Hypothalamus (tissue), 51 donors: ENCODE measurements around the gene TMEM184B.

Source experiments
- DNase-seq, 51 donors: peaks; one replicate each; lab custom pipeline; 2025; lab: John Stamatoyannopoulos, UW

Gene TMEM184B

DNA sequence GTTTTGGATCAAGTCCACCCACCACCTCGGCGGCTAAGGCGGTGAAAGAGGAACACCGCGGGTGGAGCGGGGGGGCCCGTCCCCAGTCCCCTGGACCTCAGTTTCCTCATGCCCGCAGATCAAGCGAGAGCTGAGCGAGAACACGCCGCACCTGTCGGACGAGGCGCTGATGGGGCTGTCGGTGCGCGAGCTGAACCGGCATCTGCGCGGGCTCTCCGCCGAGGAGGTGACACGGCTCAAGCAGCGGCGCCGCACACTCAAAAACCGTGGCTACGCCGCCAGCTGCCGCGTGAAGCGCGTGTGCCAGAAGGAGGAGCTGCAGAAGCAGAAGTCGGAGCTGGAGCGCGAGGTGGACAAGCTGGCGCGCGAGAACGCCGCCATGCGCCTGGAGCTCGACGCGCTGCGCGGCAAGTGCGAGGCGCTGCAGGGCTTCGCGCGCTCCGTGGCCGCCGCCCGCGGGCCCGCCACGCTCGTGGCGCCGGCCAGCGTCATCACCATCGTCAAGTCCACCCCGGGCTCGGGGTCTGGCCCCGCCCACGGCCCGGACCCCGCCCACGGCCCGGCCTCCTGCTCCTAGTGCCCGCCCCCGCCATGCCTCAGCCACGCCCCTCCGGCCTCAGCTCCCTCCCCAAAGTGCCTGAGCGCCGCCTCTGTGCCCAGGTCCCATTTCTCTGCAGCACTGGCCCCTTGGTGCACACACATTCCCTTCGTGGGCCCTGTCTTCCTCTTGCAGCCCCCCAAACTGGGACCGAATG lies 58.3 kb downstream of the TMEM184B start:
- DNase-seq: peak in 31 of 51 donors; percentile 32 to 75 (median 59)

DNA sequence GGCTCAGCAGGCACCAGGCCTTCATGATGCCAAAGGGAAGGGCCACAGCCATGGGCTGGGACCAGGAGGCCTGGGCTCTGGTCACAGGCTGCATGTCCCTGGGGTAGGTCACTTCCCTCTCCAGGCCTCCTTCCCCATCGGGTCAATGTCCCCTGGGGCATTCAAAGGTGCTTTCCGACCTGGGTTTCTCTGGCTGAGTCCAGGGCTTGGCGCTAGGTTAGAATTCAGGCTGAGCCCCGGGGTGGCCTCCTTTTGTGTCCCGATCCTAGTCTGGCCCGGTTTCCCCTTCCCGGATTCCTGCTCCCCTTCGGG lies 58.9 kb downstream of the TMEM184B start:
- no peak for DNase-seq

DNA sequence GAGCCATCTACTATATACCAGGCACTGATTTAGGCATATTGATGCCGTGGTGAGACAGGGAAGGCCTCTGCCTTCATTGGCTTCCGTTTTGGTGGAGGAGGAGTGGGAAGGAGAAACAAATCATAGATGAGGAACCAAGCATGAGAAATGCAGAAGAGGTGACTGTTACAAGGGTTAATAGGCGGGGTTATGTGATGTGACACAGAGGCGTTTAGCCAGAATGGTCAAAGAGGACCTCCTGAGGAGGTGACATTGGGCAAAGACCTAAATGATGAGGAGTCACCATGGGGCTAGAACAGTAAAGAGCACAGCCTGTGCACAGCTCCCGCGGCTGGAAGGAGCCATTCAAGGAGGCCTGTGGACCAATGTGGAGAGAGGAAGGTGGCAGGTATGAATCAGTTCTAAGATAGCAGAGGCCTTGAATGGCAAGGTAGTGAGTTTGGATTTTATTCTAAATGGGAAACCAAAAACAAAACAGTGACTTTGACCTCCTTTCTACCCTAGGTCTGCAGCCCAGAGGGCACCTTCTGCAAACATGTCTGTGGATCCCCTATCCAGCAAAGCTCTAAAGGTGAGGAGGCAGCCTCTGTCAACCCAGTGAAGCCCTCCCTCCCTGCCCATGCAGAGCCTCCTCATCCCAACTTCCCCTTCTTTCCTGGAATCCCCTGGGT lies 59.4 kb downstream of the TMEM184B start:
- DNase-seq: no peak

GRCh38 chr22:38212442-38212841 lies 60.4 kb downstream of the TMEM184B start:
- DNase-seq: no peak

- no peak for DNase-seq
Measured at GRCh38 chr22:38211556-38211955, 61.3 kb downstream of the TMEM184B start.

DNA sequence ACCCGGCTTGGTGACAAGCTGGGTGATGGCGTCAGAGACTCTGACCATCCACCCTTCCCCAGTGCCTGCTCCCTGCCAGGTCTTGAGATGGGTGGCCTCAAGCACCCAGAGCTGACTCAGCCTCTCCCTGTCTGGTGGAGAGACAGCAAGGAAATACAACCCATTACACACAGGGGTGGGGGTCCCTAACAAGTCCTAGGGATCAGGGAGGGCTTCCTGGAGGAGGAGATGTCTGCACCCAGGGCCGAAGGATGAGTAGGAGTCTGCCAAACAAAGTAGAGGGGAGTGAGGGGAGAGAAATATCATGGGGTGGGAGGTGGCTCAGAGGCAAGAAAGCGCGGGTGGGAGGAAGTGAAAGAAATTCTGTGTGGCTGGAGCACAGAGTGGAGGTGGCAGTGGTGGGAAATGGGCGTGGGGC lies 64.2 kb downstream of the TMEM184B start:
- DNase-seq: no peak

- no peak for DNase-seq
Measured at GRCh38 chr22:38207898-38208432, 64.8 kb downstream of the TMEM184B start.

GRCh38 chr22:38205261-38206128 lies 67.3 kb downstream of the TMEM184B start:
- peak in 31 of 51 donors; percentile 12 to 82 (median 56) for DNase-seq

- no peak for DNase-seq
Measured at GRCh38 chr22:38204784-38205183, 68.0 kb downstream of the TMEM184B start.

DNA sequence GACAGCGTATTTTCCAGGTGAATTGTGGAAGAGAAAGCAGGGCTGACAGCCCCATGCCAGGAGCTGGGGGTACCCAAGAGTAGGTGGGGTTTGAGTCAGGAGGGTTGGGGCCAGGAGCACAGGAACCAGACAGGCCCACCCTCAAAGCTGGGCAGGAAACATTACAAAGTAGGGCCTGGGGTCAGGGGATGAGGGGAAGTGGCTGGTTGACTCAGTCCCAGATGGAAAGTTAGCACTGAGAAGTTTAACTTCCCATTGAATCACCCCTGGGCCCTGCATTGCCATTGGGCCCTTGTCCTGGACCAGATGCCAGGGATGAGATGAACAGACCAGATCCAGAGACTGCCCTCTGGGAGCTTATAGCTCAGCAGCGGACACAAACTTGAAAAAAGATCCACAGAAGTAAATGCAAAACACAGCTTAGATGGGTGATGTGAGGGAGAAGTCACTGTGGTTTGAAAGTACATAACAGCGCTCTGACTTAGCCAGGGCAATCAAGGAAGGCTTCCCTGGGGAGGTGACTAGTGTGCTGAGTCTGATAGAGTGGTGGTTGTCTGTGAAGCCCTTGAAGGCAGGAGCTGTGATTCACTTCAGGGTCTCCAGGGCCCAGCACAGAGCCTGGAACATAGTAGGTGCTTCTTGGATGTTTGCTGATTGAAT lies 68.8 kb downstream of the TMEM184B start:
- no peak for DNase-seq

- DNase-seq: no peak
Measured at GRCh38 chr22:38203090-38203810, 69.6 kb downstream of the TMEM184B start.

DNA sequence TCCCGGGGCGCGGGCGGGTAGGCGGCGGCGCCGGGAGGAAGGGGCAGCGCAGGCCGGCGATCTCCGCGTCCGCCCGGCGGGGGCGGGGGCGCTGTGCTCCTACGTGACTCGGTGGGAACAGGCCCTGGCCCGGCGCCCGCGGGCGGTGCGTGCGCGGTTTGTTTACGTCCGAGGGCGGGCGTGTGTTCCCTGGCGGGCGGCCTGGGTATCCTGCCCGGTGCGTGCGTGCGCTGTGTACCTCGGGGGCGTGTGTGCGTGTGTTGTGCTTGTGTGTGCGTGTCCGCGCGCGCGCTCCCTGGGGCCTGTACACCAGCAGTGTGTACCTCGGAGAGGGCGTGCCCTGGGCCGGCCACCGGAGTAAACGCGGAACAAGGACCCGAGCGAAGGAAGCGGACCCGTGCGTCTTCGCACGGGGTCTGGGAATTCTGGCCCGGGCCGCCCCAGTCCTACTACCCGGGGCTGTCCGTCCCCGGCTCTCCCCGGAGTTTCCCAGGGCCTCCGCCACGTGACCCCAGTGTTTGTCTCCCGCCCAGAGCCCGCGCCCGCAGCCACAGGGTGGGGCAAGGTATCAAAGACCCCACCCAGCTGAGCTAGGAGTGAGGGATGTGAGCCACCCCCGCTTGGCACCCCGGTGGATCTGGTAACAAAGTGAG lies 70.2 kb downstream of the TMEM184B start:
- peak in 40 of 51 donors; percentile 13 to 75 (median 53) for DNase-seq

- DNase-seq: peak; percentile 39 to 96 (median 88)
Measured at GRCh38 chr22:38201711-38202436, 70.9 kb downstream of the TMEM184B start, which contains the start of gene MAFF. Gene MAFF, plus strand, starts transcription at chr22:38201994. Its CDS starts 11,860 bp downstream, at chr22:38213854.

GRCh38 chr22:38201371-38201710 lies 71.5 kb downstream of the TMEM184B start:
- DNase-seq: no peak

DNA sequence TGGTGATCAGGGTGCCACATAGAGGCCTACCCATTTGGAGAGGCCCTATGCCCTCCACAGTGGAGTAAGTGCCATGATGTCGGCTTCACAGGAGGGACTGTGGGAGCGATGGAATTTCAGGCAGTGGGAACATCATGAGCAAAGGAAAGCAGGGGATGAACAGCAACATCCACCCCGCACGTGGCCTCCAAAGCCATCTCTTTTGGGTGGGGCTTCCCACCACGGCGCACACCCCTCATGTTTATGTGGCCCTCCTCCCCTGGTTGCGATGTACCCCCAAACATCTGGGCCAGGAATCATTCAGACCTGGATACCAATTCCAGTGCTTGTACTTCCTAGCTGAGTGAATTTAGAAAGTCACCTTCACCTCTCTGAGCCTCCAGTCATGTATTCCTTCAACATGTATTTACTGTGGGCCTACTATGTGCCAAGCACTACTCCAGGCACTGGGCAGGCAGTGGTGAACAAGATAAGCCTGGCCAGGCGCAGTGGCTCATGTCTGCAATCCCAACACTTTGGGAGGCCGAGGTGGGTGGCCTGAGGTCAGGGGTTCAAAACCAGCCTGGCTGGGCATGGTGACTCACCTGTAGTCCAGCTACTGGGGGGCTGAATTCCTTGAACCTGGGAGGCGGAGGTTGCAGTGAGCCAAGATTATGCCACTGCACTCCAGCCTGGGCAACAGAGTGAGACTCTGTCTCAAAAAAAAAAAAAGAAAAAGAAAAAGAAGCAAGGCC lies 72.8 kb downstream of the TMEM184B start:
- no peak for DNase-seq

GRCh38 chr22:38196791-38197419 lies 75.9 kb downstream of the TMEM184B start:
- DNase-seq: peak in 1 of 51 donors; percentile 16

GRCh38 chr22:38193580-38193979 lies 79.2 kb downstream of the TMEM184B start:
- no peak for DNase-seq
